ENCODE results near the gene EPHA7.

The EPHA7 gene

DNA sequence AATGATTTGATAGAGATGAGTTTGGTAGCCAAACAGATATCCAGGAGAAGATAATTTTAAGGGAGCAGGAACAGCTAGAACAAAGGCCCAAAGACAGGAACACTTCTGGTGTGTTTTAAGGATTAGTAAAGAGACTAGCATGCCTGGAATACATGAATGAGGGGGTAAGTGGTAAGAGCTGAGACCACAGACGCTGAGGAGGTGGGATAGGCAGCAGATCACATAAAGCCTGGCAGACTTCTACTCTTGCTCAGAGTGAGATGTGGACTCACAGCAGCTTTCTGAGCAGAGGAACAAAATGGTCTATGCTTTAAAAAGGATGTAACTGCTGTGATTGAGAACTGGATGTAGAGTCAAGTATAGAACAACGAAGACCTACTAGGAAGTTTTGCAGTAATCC is 100.1 kb downstream of the EPHA7 start:
- no peak for DNase-seq

GRCh38 chr6:93318121-93318520 is 101.2 kb downstream of the EPHA7 start:
- no peak for DNase-seq

- no peak for DNase-seq
Observed at GRCh38 chr6:93317592-93317991, 101.8 kb downstream of the EPHA7 start.

DNA sequence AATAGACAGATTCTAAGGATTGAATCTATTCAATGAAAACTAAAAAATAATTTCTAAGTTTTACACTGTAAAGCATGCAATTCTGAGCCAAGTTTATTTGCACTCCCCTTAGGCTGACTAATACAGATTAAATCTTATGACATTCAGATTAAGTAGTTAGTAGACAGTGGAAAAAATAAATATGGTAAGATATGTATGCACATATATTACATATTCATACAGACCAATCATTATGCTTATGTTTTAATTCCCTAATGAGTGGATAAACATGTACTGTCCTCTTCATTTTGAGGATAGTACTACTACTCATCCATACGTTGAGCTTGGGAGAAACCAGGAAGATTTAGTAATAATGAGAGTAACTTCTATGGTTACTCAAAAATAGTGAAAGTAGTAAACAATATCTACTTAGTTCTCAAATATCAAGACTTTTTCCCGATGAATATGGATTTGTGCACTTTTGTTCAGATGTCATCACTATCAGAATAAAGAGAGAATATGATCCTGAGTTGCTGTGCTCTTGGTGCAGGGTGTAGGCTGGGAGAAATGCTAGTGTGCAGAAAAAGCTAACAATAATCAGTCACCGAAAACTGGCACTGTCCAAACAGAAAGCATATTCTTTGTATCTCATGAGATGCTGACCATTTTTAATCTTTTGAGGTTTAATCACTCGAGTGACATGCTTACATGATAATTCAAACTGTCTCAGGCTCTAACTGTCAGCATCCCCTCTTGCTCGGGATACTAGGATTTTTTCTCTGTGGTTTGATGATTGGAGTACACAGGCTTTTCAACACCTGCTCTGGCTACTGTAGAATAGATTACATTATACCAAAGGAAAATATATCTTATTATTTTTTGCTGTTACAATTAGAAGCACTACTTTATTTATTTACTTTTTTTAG is 111.6 kb downstream of the EPHA7 start:
- DNase-seq = no peak

DNA sequence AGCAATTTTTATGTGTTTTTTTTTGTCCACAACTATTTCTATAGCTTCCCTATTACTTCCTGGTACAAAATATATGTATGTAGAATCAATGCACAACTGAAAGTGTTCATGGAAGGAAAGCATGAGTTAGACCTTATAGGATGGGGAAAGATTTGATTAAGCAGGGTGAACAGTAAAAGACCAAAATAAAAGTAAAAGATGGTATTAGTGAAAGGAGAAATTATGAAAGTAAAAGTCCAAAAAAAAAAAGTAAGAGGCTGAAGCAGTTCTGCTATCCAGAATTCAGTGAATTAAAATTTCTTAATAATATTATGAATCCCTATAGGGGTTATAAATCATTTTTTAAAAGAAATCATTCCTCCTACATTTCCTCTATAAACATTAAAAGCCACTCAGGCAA is 114.3 kb downstream of the EPHA7 start:
- DNase-seq = no peak

- DNase-seq = no peak
Observed at GRCh38 chr6:93304505-93304904, 114.9 kb downstream of the EPHA7 start.

GRCh38 chr6:93300661-93301060 is 118.7 kb downstream of the EPHA7 start:
- DNase-seq = no peak

- no peak for DNase-seq
Observed at GRCh38 chr6:93299622-93300021, 119.7 kb downstream of the EPHA7 start.

DNA sequence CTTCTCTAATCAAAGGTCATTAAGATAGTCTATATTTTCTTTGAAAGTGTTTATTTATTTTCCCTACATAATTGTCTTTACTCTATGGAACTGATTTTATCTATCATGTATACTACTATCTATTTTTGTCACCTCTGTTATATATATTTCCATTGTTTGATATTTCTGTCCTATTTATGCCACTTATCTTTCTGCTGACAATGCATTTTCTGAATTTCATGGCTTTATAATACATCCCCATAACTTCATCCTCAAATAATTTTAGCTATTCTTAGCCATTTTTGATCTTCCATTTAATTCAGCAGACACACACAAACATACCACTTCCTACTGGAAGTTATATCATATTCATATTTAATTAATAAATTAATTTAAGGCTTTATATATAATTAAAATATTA is 123.7 kb downstream of the EPHA7 start:
- no peak for DNase-seq

DNA sequence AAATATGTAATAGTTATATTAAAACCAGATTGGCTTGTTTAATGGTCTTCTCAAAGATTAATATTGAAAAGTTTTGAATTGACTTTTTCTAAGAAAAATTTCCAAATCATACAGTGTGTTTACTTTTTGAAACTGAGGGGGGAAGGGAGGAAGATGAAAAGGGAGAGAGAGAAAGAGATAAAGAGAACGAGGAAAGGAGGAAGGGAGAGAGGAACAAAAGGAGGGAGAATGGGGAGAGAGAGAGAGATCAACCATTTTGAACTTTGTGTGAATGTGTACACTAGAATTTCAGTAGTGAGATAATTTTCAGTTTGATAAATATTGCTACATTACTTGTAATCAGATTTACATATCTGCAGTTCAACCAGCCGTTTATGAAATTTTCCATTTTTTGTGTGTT is 124.5 kb downstream of the EPHA7 start:
- no peak for DNase-seq

DNA sequence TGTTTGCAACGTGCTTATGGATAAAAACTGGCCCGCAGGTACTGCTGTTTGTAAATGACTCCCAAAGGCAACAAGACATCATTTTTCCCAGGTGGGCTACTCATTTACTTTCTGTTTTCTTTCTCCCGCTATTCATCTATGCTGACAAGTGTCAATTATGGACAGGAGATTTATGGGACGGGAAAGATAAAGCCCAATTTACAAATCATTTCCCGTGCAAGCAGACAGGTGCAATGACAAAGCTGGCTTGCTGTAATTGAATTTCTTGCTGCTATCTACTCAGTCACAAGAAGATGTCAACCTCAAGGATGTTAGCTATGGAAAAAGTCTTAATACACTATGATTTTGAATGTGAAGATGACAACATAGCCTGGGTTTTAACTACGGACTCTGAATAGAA is 125.5 kb downstream of the EPHA7 start:
- DNase-seq = no peak

DNA sequence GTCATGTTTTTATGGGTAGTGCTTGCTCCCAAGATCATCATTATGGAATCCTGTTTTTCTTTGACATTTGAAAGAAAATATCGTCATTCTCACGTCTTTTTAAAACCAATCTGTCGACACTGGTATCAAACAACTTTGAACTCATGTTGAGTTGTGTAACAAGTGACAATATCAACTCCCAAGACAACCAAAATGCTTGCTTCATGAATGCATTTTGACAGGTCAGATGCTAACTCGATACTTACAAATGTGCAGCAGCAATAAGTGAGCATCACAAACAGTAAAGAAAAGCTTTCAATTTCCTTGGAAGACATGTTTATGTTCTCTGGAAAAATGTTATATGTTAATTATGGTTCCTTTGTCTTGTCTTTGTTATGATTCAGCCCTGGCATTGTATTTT is 125.9 kb downstream of the EPHA7 start:
- DNase-seq = no peak

DNA sequence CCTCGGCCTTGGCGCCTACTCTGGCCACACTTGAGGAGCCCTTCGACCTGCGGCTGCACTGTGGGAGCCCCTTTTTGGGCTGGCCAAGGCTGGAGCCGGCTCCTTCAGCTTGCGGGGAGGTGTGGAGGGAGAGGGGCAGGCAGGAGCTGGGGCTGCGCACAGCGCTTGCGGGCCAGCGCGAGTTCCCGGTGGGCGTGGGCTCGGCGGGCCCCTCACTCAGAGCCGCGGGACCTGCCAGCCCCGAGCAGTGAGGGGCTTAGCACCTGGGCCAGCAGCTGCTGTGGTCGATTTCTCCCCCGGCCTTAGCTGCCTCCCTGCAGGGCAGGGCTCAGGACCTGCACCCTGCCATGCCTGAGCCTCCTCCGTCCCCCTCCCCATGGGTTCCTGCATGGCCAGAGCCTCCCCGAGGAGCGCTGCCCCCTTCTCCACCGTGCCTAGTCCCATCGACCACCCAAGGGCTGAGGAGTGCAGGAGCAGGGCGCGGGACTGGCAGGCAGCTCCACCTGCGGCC is 136.8 kb downstream of the EPHA7 start:
- no peak for DNase-seq

- DNase-seq = no peak
Observed at GRCh38 chr6:93278241-93278640, 141.1 kb downstream of the EPHA7 start.

DNA sequence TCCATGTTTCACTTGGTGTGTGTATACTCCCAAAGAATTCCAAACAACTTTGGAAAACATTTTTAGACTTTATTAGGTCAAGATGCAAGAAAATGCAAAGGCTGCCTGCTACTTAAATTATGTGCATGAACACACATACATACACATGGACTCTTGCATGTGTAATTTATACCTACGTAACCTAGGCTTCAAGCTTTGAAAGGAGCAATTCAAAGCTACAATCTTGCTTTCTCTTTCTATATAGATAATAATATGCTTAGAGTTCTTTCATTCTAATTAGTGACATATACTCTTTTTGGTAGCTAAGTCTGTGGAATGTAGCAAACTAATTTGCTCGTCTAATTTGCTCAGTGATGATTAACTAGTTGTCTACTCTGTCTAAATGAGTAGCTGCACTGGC is 146.5 kb downstream of the EPHA7 start:
- DNase-seq = no peak

GRCh38 chr6:93272211-93272610 is 147.1 kb downstream of the EPHA7 start:
- no peak for DNase-seq

- no peak for DNase-seq
Observed at GRCh38 chr6:93266116-93266817, 153.1 kb downstream of the EPHA7 start.

- no peak for DNase-seq
Observed at GRCh38 chr6:93260881-93261280, 158.5 kb downstream of the EPHA7 start.

- no peak for DNase-seq
Observed at GRCh38 chr6:93259332-93259731, 160.0 kb downstream of the EPHA7 start.

- DNase-seq = no peak
Observed at GRCh38 chr6:93252930-93253329, 166.4 kb downstream of the EPHA7 start.

- DNase-seq = no peak
Observed at GRCh38 chr6:93248631-93249030, 170.7 kb downstream of the EPHA7 start.

DNA sequence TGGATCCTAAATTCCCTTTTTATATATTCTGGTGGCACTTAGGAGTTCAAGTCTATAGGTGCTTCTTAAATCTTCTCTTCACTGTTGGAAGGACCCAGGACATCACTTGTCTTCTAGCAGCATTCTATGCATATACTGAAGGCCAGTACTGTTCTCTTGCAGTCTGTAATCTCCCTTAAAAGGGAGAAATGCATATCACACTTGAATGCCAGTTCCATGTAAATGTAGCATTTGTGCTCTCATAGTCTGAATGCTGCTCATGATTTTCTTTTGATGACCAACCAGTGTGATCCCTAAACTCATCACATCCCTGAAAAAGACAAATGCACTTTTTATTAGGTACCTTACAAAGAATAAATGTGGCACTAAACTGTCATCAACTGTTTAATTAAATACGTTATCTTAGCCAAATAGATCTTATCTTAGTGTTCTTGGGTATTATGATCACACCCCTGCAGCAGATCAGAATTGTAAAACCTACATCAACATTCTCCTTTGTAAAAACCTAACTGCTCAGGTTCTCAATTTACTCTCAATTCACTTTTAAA is 176.1 kb downstream of the EPHA7 start:
- DNase-seq = no peak

DNA sequence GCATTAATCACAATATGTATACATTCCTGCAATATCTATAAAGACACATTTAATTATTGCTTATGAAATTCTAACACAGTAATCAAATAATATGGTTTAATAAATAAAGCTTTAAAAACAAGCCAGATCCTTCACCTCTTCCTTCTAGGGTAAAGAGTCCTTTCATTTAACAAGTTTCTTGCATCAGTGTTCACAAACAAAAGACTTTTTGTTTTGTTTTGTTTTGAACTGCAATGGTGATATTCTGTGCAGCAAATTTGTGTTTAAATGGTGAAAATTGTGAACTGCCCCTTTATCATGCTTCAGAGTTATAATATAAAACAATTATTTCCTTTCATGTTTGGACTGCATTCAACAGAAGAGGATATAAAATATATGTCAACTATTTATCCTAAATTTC is 177.3 kb downstream of the EPHA7 start:
- DNase-seq = no peak

- no peak for DNase-seq
Observed at GRCh38 chr6:93238632-93239031, 180.7 kb downstream of the EPHA7 start.

All from HCEC 1CT (cell line).